Activated CD8-positive, alpha-beta memory T cell treated with anti-CD3 and anti-CD28 coated beads for 48 hours (primary cell): ENCODE data around the gene SFN.
"Not testable (repeated sequence)": the region's sequence is repeated elsewhere in the genome, so short reads cannot be mapped to it uniquely, and the experiment has no call there.

Experiments used
- DNase-seq, 3 experiments: peaks; one replicate each; pipeline ENCODE4 v3.0.0-alpha.2; 2020; ENCODE audit warnings: low read depth in 2 of 3, low spot score in 2 of 3

SFN gene

DNA sequence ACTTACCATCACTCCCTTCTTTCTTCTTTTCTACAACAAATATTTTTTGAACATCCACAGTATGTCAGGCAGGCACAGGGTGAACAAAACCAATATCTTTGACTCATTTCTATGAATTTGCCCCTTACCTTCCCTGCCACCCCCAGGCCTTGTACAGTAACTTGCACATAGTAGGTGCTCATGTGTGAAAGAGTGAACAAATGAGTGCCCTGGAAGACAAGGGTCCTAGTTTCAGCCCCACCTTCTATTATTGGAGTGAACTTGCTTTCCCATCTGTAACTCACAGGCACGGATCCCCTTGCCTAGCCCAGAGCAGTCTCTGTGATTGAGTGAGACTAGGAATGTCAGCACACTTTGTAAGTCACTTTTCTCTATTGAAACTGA lies 23.6 kb upstream of the SFN start:
- DNase-seq, result no peak

DNA sequence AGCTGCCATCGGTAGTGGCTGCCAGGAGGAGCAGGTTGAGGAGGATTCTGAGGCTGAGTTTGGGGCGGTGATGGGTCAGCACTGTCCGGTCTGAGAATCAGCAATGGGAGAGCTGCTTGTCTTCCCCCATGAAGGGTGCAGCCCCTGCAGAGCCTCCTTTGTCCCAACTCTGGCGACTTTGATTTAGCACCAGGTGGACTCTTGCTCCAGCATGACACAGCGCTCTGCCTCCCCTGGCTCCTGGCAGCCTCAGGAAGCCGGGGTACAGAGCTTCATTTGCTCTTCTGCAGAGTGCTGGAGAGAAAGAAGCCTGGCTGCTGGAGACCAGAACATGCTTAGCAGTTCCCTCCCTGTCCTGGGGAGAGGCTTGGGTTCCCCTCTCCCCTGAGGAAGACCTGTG lies 23.2 kb upstream of the SFN start:
- DNase-seq, result no peak

DNA sequence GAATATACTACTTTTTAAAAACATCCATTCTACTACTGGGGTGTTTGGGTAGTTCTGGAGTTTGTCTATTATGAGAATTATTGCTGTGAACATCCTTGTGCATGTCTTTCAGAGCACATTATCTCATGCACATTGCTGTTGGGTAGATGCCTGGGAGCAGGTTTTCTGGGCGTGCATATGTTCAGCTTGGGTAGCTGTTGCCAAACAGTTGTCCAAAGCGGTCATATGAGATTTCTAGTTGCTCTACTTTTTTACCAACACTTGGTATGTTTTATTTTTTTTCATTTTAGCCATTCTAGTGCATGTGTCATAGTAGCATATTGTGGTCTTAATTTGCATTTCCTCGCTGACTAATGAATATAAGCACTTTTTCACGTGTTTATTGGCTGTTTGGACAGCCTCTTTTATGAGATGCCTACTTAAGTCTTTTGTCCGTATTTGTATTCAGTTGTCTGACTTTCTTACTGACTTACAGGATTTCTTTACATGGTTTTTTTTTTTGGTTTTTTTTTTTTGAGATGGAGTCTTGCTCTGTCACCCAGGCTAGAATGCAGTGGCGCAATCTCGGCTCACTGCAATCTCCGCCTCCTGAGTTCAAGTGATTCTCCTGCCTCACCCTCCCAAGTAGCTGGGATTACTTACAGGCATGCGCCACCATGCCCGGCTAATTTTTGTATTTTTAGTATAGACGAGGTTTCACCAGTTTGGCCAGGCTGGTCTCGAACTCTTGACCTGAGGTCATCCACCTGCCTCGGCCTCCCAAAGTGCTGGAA lies 18.3 kb upstream of the SFN start:
- no peak for DNase-seq

DNA sequence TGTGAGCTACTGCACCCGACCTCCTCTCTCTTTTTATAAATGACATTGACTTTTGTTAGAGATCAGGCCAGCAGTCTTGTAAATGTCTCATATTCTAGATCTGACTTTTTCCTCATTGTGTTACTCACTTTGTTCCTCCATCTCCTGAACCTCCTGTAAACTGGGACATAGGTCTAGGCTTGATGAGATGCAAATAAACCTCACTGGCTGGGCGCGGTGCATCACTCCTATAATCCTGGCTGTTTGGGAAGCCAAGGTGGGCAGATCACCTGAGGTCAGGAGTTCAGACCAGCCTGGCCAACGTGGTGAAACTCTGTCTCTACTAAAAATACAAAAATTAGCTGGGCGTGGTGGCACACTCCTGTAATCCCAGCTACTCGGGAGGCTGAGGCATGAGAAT lies 15.1 kb upstream of the SFN start:
- DNase-seq, result not testable (repeated sequence)

DNA sequence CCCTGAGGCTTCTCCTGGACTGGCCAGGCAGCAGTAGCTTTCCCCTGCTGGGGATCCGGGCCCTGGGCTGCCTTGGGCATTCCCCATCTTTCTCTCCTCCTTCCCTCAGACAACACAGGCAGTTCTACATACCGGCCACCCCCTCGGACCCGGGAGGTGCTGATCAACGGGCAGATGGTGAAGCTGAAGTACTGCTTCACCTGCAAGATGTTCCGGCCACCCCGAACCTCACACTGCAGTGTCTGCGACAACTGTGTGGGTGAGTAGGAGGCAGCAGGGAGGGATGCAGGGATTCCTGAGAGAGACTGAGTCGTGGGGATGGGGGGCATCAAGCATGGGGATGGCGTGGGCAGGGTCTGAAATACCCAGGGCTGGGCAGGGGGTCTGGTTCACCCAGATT lies 14.4 kb upstream of the SFN start:
- DNase-seq, result no peak

DNA sequence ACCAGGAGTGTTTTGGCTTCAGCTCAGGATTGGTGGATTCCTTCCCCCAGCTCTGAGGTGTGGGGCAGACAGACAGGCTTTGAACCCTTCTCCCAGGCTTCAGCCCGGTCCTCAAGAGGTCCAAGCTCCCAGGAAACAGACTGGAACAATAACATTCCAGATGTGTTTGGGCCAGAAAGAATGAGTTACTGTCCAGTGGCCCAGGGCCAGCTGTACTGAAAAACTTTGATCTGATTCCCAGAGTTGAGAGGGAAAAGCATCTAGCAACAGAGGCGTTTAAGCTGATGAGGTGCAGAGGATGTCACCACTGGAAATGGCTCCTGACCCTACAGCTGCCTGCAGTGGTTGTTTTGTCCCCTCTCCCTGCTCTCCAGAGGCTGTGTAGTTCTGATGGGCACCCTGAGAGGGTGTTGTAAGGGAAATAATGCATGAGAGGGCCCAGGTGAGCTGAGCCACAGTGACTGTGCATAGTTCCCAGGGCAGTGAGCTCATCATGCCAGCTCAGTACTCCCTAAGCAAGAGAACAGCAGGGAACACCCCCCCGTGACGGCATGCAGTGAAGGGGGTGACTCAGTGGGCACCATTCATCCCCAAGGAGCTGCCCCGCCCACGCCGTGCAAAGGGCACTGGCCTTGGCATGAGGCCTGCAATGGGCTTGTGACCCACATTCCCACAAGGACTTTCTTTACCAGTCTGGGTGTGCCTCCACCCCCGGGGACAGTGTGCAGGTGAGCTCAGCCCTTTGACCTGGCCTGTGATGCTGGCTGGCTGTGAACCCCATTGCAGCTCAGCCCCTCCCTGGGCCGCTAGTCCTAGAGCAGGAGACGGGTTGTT lies 13.8 kb upstream of the SFN start:
- no peak for DNase-seq

DNA sequence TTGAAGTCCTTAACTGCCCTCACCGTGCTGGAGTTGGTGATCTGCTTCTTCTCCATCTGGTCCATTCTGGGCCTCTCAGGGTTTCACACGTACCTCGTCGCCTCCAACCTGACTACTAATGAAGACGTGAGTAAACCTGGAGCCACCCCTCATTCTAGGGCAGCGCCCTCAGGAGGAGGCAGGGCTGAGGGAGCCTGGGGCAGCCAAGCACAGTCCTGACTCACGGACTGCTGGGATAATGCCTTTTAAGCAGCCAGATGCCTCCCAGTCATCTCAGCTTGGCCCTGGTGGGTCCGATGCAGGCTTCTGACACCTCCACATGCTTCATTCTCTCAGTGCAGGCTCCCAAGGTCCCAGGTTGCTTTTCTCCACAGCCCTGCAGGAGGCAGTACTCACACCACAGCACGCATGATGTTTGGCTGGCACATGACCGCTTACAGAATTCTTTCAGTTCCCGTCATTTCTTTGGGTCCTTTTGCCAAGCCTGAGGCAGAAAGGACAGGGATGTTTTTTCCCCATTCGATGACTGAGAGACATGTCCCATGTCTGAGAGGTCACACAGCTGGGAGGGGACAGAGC lies 11.8 kb upstream of the SFN start:
- no peak for DNase-seq

DNA sequence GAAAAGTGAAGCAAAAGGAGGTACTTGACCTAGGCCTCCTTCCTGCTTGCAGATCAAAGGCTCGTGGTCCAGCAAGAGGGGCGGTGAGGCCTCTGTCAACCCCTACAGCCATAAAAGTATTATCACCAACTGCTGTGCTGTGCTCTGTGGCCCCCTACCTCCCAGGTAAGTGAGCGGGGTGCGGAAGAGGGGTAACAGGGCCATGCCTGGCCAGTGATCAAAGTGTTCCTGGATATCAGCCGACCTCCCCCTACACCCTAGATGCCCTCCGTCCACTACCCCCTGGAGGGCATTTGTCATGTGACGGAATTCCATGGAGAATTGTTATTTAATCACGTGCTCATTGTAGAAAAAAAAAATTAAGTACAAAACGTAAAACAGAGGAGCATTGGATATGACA lies 10.2 kb upstream of the SFN start:
- no peak for DNase-seq

DNA sequence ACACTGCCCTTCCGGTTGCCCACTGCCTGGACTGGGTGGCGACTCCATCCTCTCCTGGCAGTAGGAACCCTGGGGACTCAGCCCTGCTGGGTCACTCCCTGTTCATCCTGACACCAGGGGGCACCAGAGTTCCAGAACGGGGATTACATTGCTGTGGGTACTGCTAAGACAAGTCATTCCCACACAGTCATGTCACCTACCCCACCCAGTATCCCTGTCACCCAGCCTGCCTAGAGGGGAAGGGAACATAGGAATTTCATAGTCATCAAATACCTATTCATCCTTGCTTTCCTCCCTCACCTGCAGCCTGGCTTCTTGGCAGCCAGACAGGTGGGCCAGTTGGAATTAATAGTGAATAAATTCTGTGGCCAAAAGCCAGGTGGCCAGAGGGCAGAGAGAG lies 9.8 kb upstream of the SFN start:
- peak; percentile 30 to 68 (median 55) for DNase-seq

DNA sequence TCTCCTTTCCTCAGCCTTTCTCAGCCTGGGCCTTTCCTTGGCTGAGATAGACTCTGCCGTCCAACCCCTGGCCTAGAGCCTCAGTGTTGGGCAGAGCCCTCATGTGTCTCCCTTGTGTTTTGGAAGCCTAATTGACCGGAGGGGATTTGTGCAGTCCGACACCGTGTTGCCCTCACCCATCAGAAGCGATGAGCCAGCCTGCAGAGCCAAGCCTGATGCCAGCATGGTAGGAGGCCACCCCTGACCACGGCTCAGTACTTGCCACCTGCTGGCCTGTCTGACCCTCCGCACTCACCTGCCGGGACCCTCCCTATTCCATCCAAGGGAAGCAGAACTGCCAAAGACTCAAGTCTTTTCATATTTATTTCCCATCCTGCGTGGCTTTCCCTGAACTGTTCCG lies 9.3 kb upstream of the SFN start:
- no peak for DNase-seq

DNA sequence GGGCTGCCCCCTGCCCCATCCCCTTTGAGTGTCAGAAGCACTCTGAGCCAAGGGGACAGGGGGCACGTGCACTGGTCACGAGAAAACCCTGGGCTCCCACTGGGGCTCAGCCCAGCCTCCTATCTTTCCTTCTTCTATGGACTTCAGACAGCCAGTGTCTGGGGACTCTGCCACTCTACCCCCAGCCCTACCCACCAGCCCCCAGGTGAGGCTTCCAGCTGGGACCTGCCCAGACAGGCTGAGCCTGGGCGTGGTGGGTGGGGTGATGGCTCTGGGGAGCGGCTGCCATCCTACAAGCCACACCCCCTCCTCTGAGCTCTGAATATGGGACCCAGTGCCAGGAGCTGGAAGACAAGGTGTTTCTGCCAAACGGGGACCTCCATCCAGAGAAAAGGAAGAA lies 8.0 kb upstream of the SFN start:
- DNase-seq, result no peak

DNA sequence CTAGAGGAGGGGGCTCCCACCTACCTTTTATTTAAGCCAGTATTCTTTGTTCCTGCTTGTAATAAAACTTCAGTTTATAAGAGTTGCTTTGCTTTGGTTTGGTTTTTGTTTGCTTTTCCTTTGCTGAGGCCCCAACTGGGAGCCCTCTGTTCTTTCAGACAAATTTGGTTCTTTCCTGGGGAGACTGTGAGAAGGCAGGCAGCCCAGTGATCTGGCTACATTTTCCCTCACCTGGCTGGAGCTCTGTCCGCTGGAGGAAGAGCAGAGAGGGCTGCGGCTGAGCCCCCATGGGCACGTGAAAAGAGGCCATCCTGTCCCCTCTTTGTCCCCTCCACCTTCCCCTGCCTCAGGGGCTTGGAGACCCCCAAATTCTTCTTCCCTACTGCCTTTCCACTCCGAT lies 7.3 kb upstream of the SFN start:
- DNase-seq, result no peak

DNA sequence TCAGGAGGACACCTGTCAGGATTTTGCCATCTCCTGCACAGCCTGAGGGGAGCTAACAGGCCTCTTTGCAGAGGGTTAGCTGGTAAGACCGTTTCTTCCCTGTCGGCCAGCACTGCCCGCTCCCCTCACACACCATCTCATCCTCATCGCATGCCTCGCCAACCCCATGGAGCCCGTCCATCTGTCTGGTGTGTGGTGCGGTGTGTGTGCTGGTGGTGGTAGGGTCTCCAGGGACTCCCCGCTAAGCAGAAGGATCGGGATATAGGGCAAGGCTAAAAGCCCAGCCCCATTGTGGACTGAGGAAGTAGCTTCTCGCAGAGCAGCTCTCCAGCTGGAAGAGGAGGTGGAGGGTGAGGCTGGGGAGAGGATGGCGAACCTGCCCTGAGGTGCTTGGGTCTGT lies 6.8 kb upstream of the SFN start:
- DNase-seq, result no peak

DNA sequence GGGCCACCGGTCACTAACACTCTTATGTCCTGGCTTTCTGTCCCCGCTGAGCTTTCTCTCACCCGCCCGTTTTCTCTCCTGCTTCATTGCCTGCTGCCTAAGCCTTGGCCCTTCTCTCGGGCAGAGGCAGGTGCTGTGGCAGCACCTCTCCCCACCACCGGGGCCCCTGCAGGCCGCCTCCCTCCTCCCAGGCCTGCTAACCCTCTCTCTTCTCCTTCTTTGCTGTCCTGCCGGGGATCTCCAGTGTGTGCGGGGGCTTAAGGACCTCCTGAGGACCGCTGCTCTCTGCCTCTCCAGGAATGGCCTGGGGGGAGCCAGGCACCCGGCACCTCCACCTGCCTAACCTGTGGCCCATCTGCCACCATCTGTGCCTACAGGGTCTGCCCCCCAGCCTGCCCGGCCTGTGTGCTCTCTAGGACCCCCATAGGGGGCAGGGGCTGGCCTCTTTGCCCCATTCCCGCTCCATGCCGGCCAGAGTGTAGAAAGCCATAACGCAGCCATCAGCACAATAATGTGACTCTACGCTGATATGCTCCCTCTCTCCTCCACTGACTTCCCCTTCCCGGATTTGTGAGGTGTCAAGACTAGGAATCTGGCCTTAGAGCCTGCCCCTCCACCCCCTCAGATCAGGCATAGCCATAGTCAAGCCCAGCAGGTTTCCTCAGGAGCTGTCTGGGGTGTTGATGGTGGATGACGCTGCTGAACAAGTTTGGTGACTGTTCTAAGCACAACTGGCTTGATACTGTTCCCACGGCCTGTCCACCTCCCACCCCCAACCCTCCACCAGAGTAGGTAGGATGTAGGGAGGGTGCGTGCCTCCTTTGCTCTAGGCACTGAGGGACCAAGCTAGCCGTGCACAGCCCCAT lies 6.1 kb upstream of the SFN start:
- DNase-seq, result no peak

DNA sequence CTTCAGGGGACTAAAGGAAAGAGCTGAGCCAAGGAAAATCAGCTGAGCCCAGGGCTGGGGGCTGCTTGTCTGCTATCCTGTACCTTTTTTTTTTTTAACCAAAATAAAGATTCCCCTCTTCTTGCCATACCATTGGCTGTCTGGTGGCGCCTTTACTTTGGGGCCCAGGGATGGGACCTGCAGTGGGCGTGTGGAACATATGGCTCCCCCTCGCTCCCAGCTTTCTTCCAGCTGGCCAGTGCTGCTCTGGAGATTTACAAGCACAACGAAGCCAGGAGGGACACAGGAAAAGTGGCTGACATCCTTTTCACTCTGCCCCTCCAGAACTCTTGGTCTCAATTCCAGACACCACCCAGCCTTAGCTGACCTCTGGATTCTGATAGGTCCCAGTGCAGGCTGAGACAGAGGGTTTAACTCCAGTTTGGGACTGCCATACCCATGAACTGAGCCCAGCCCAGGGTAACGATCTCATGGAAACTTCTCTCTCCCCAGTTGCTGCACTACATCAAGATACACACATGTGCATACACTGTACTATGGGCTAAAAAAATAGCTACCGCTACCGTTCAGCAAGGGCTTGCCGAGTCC lies 5.4 kb upstream of the SFN start:
- DNase-seq, result no peak

DNA sequence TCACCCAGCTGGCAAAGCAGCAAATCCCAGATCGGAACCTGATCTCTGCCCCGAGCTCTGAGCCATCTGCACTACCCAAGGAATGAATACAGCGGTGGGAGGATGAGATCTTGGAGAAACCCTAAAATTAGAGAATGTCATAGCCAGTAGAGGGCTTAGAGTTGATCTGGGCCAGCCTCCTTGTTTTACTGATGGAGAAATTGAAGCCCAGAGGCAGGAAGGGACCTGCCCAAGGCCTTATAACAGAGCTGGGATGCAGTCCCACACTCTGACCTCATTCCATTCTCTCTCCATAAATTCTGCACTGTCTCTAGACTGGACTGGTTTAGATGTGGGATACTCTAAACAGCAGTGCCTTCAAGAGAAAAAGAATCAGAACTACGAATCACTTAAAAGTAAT lies 4.8 kb upstream of the SFN start:
- DNase-seq, result no peak

DNA sequence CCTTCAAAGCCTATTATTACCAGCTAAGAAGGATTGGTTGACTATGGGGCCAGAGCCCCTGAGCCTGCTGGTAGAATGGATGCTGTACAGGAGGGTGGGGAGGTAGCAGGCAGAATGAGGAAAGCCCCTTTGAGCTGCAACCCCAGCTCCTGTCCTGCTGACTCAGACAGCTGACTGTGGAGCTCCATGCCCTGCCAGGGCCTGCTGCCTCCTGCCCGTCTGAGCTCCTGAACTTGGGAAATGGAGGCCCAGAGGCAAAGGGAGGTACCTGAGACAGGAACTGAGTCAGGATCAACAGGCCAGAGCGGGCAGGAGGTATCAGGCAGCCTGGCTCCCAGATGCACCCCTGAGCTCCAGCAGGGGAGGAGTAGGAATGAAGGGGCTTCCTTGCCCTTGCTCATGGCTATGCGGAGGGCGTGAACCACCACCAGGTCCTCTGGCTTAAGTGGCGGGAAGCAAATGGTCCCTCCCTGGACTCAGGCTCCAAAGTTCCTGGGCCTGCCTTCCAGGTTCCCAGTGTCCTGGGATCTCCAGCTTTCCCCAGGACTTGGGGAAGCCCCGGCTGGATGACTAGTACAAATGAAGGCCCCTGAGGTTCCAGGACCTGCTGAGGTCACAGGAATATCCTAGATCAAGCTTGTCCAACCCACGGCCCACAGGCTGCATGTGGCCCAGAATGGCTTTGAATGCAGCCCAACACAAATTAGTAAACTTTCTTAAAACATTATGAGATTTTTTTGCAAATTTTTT lies 3.9 kb upstream of the SFN start:
- no peak for DNase-seq

DNA sequence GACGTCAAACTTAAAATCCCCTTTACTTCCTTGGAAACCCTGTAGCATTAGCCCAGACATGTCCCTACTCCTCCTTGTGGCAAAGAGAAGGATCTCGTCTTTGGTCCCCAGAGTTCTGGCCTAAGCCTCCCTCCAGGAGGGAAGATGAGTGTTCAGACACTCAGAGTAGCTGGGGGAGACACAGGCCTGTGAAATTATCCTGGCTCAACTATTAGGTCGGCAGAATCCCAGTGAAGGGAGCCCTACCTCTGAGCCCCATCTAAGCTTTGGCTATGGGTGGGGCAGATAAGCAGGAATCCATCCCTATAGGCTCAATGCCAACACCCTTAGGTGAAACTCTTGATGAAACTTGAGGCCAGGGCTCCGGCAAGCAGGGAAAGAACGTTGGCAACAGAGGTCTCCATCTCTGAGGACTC lies 1.7 kb upstream of the SFN start:
- no peak for DNase-seq

DNA sequence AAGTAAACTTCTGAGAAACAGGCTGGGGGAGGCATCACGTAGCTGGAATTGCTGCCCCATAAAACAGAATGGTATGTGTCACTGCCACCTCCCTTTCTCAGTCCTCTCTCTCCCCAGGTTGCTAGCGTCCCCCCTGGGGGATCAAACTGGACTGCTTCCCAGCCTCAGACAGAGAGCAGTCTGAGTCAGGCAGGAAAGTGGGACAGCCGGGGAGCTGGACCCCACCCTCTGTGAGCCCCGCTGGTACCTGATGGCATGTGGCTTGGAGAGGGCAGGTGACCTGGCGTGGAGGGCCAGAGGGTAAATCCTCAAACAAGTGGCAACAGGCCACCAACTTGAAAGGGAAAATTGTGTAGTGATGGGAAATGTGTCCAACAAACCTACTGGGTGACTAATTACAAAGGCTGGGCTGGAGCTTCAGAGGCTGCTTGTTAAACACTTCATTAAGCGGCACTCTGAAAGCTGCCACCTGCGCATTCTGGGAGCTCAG lies 1.0 kb upstream of the SFN start:
- DNase-seq, result no peak

DNA sequence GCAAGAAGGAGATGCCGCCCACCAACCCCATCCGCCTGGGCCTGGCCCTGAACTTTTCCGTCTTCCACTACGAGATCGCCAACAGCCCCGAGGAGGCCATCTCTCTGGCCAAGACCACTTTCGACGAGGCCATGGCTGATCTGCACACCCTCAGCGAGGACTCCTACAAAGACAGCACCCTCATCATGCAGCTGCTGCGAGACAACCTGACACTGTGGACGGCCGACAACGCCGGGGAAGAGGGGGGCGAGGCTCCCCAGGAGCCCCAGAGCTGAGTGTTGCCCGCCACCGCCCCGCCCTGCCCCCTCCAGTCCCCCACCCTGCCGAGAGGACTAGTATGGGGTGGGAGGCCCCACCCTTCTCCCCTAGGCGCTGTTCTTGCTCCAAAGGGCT lies 732 bp downstream of the SFN start:
- no peak for DNase-seq
